Neural progenitor cell (in vitro differentiated cells): ENCODE results near the gene L2HGDH. TPM values are rescaled to one million over a fixed set of nuclear protein-coding genes. Genes with fewer than 3 reads are reported as not detected.

Experiments used
- DNase-seq: peaks from one replicate; pipeline ENCODE4 v3.0.0-alpha.2; 2016; ENCODE audit warnings: low spot score
- H2AFZ ChIP-seq: fragments of 200-600 bp; sonication (generic); replicated peaks from 2 replicates; pipeline ENCODE4 v1.6.1; 2016; ENCODE audit warnings: antibody characterized with exemption
- H3F3A ChIP-seq: fragments of 200-600 bp; sonication (generic); 2 replicates; pipeline ENCODE4 v1.6.1; 2016; ENCODE audit warnings: antibody characterized with exemption, low read depth
- H3K27ac ChIP-seq: fragments of 200-600 bp; sonication (generic); 2 replicates; pipeline ENCODE4 v1.5.1; 2016; ENCODE audit warnings: mild to moderate bottlenecking
- H3K27me3 ChIP-seq: fragments of 200-600 bp; sonication (generic); 2 replicates; pipeline ENCODE4 v1.6.1; 2016; ENCODE audit warnings: mild to moderate bottlenecking, moderate library complexity
- H3K36me3 ChIP-seq: fragments of 200-600 bp; sonication (generic); 2 replicates; pipeline ENCODE4 v1.5.1; 2016
- H3K4me1 ChIP-seq: fragments of 200-600 bp; sonication (generic); 2 replicates; pipeline ENCODE4 v1.6.1; 2016; ENCODE audit warnings: mixed run types
- H3K4me2 ChIP-seq: fragments of 200-600 bp; sonication (generic); 2 replicates; pipeline ENCODE4 v1.6.1; 2016
- H3K4me3 ChIP-seq: fragments of 200-600 bp; sonication (generic); 2 replicates; pipeline ENCODE4 v1.5.1; 2016
- H3K79me2 ChIP-seq: fragments of 200-600 bp; sonication (generic); 2 replicates; pipeline ENCODE4 v1.6.1; 2016; ENCODE audit warnings: low read depth
- H3K9ac ChIP-seq: fragments of 200-600 bp; sonication (generic); 2 replicates; pipeline ENCODE4 v1.6.1; 2016
- H3K9me3 ChIP-seq: fragments of 200-600 bp; sonication (generic); 2 replicates; pipeline ENCODE4 v1.5.1; 2016; ENCODE audit warnings: low read depth
- H4K20me1 ChIP-seq: fragments of 200-600 bp; sonication (generic); 2 replicates; pipeline ENCODE4 v1.6.1; 2016; ENCODE audit warnings: low read depth
- H3K27ac Mint-ChIP-seq: 3 replicates; pipeline ENCODE4 v1.8.0; 2021; ENCODE audit warnings: mixed read lengths
- H3K27me3 Mint-ChIP-seq: 2 replicates; pipeline ENCODE4 v1.8.0; 2022; ENCODE audit warnings: low read depth, mild to moderate bottlenecking, inconsistent platforms, moderate library complexity, mixed read lengths; ENCODE audit not compliant: insufficient read depth
- H3K36me3 Mint-ChIP-seq: 3 replicates; pipeline ENCODE4 v1.8.0; 2021; ENCODE audit warnings: mixed read lengths
- H3K4me1 Mint-ChIP-seq: 3 replicates; pipeline ENCODE4 v1.8.0; 2021; ENCODE audit warnings: mixed read lengths
- H3K4me3 Mint-ChIP-seq: 3 replicates; pipeline ENCODE4 v1.8.0; 2021; ENCODE audit warnings: mild to moderate bottlenecking, moderate library complexity, mixed read lengths
- H3K9me3 Mint-ChIP-seq: 3 replicates; pipeline ENCODE4 v1.8.0; 2020; ENCODE audit warnings: mixed read lengths
- EZH2 ChIP-seq: fragments of 200-600 bp; sonication (generic); IDR thresholded peaks from 2 replicates; pipeline ENCODE4 v1.6.1; 2017; ENCODE audit warnings: antibody characterized with exemption, mild to moderate bottlenecking, moderate library complexity
- EZH2phosphoT487 ChIP-seq: fragments of 200-600 bp; sonication (generic); IDR thresholded peaks from 2 replicates; pipeline ENCODE4 v1.6.1; 2017; ENCODE audit warnings: antibody characterized with exemption
- total RNA-seq: library from RNA; depleted of rRNA; stranded (reverse); fragments of >200 nt; gene quantifications from 2 replicates; pipeline ENCODE4 v1.2.3, GENCODE V29; 2015; ENCODE audit warnings: low replicate concordance
- TF ChIP-seq, protein P1 (sequence below): fragments of 200-600 bp; sonication (generic); IDR thresholded peaks from 2 replicates; pipeline ENCODE4 v1.5.1; 2017; ENCODE audit warnings: antibody characterized with exemption, mild to moderate bottlenecking

The L2HGDH gene
- total RNA-seq, 1 donor from 2014 or later: 14.0 TPM

DNA sequence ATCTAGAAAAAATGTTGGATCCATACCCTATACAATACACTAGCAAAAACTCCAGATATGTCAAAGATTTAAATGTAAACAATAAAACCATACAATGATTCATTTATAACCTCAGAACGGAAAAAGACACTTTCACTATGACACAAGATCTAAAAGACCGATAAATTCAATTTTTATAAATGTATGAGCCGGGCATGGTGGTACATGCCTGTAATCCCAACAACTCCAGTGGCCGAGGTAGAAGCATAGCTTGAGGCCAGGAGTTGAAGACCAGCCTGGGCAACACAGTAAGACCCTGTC is 78.1 kb downstream of the L2HGDH start:
- Histone ChIP-seq H3K9me3 (no peaks in the 10 kb centered on the region), H3K4me2 (no peak overlapping the region), H3K4me3 (no peak overlapping the region), H3K36me3 (peaks cover under 1% of the 10 kb centered on the region), H4K20me1 (no peaks in the 10 kb centered on the region), H3K27me3 (peaks cover 12% of the 10 kb centered on the region), H3K27ac (no peak overlapping the region), H3K9ac (no peak overlapping the region), H3K4me1 (peaks cover 9% of the 10 kb centered on the region), H3K79me2 (peaks cover 20% of the 10 kb centered on the region), H2AFZ (no peak overlapping the region), H3F3A (peaks cover 20% of the 10 kb centered on the region)
- H3K27ac Mint-ChIP-seq: no peak overlapping the region
- H3K9me3 Mint-ChIP-seq: peaks cover under 1% of the 10 kb centered on the region
- H3K4me3 Mint-ChIP-seq: no peak overlapping the region
- TF ChIP-seq EZH2phosphoT487 (no peak), EZH2 (no peak)
- TF ChIP-seq, protein P1, sequence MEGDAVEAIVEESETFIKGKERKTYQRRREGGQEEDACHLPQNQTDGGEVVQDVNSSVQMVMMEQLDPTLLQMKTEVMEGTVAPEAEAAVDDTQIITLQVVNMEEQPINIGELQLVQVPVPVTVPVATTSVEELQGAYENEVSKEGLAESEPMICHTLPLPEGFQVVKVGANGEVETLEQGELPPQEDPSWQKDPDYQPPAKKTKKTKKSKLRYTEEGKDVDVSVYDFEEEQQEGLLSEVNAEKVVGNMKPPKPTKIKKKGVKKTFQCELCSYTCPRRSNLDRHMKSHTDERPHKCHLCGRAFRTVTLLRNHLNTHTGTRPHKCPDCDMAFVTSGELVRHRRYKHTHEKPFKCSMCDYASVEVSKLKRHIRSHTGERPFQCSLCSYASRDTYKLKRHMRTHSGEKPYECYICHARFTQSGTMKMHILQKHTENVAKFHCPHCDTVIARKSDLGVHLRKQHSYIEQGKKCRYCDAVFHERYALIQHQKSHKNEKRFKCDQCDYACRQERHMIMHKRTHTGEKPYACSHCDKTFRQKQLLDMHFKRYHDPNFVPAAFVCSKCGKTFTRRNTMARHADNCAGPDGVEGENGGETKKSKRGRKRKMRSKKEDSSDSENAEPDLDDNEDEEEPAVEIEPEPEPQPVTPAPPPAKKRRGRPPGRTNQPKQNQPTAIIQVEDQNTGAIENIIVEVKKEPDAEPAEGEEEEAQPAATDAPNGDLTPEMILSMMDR: no peak
- DNase-seq: no peak
- H3K4me1 Mint-ChIP-seq: peaks cover 22% of the 10 kb centered on the region
- H3K27me3 Mint-ChIP-seq: no peaks in the 10 kb centered on the region
- peaks cover under 1% of the 10 kb centered on the region for H3K36me3 Mint-ChIP-seq

DNA sequence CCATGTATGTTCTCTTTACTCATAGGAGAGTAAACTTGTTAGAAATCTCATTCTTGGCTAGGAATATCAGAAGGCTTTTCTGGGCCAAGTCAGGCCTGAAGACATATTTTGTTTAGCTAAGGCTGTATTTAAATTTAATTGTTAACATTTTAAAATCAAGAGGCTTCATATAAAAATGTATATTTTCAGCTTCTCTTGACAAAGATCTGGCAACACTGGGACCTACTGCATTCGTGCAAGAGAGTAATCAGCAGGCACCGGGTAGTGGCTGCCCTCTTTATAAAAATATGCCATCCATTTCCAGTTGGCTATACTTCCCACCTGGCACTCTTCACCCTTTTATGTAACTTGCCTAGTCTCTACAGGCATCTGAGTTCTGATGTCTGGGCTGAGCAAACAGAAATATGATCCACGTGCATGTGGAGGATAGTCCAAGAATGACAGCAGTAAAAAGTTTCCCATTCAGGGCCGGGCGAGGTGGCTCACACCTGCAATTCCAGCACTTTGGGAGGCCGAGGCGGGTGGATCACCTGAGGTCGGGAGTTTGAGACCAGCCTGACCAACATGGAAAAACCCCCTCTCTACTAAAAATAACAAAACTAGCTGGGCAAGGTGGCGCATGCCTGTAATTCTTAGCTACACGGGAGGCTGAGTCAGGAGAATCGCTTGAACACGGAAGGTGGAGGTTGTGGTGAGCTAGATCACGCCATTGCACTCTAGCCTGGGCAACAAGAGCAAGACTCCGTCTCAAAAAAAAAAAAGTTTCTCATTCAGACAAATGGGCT is 78.7 kb downstream of the L2HGDH start:
- Histone ChIP-seq H3K27ac (no peak overlapping the region), H3K4me2 (no peak overlapping the region), H3F3A (peaks cover 20% of the 10 kb centered on the region), H4K20me1 (no peaks in the 10 kb centered on the region), H3K4me3 (no peak overlapping the region), H3K4me1 (peaks cover 9% of the 10 kb centered on the region), H3K9me3 (no peaks in the 10 kb centered on the region), H3K36me3 (peaks cover 4% of the 10 kb centered on the region), H2AFZ (no peak overlapping the region), H3K9ac (no peak overlapping the region), H3K27me3 (peaks cover 12% of the 10 kb centered on the region), H3K79me2 (peaks cover 26% of the 10 kb centered on the region)
- H3K9me3 Mint-ChIP-seq: peaks cover 4% of the 10 kb centered on the region
- H3K4me3 Mint-ChIP-seq: no peak overlapping the region
- H3K27me3 Mint-ChIP-seq: no peaks in the 10 kb centered on the region
- TF ChIP-seq EZH2phosphoT487 (no peak), EZH2 (no peak)
- TF ChIP-seq, protein P1: no peak
- H3K4me1 Mint-ChIP-seq: peaks cover 22% of the 10 kb centered on the region
- H3K27ac Mint-ChIP-seq: no peak overlapping the region
- no peak for DNase-seq
- H3K36me3 Mint-ChIP-seq: peaks cover 5% of the 10 kb centered on the region

DNA sequence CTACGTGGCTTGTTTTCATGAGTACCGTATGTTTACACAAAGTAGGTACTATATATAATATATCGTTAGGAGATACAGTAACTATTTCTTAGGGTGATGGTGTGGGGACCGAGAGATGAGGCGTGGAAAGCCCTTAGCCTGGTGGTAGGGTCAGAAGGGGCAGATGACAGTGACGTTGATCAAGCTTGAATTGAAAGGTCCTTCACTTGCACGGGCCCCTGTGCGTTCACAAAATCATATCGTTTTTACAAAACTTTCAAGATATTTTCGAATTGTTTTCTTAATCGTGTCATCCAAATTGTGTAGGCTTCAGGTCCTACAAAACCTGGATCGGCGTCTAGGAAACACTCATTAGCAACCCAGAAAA is 79.8 kb downstream of the L2HGDH start:
- Histone ChIP-seq H3K27me3 (peaks cover 12% of the 10 kb centered on the region), H4K20me1 (no peaks in the 10 kb centered on the region), H3K9me3 (no peaks in the 10 kb centered on the region), H3K9ac (no peak overlapping the region), H3K4me2 (peak overlapping the region; percentile 91), H3K4me1 (peaks cover 9% of the 10 kb centered on the region), H3F3A (peaks cover 20% of the 10 kb centered on the region), H2AFZ (peak overlapping the region; percentile 95), H3K79me2 (peaks cover 35% of the 10 kb centered on the region), H3K27ac (peak overlapping the region; percentile 88), H3K36me3 (peaks cover 4% of the 10 kb centered on the region), H3K4me3 (peak overlapping the region; percentile 98)
- no peak for DNase-seq
- H3K27me3 Mint-ChIP-seq: no peaks in the 10 kb centered on the region
- peaks cover 6% of the 10 kb centered on the region for H3K9me3 Mint-ChIP-seq
- H3K4me1 Mint-ChIP-seq: peaks cover 22% of the 10 kb centered on the region
- H3K27ac Mint-ChIP-seq: peak overlapping the region; percentile 90
- peak overlapping the region; percentile 89 for H3K4me3 Mint-ChIP-seq
- TF ChIP-seq EZH2phosphoT487 (no peak), EZH2 (no peak)
- TF ChIP-seq, protein P1: no peak
- peaks cover 6% of the 10 kb centered on the region for H3K36me3 Mint-ChIP-seq
